Fibroblast of lung (primary cell): ENCODE data around the gene IL23R. TPM values are rescaled to one million over a fixed set of nuclear protein-coding genes. Genes with fewer than 3 reads are reported as not detected.

Source experiments
- DNase-seq, 2 donors: peaks; one replicate each; pipeline versions ENCODE4 v3.0.0 to v3.0.0-alpha.2; 2010; ENCODE audit warnings: low read depth in 2 of 2
- H2AFZ ChIP-seq: 2 replicates; pipeline ENCODE4 v1.5.1; 2012; ENCODE audit warnings: low read length, control low read depth, inconsistent platforms
- H3K27ac ChIP-seq: 2 replicates; pipeline ENCODE4 v1.5.1; 2011; ENCODE audit warnings: low read length, control low read depth; ENCODE audit not compliant: insufficient read depth
- H3K27me3 ChIP-seq: 2 replicates; pipeline ENCODE4 v1.5.1; 2011; ENCODE audit warnings: mild to moderate bottlenecking, low read length; ENCODE audit not compliant: control insufficient read depth, insufficient read depth
- H3K36me3 ChIP-seq: 2 replicates; pipeline ENCODE4 v1.5.1; 2011; ENCODE audit warnings: low read length; ENCODE audit not compliant: control insufficient read depth, insufficient read depth
- H3K4me1 ChIP-seq: 2 replicates; pipeline ENCODE4 v1.5.1; 2011; ENCODE audit warnings: low read length; ENCODE audit not compliant: control insufficient read depth, insufficient read depth; ENCODE audit errors: extremely low read depth
- H3K4me2 ChIP-seq: 2 replicates; pipeline ENCODE4 v1.5.1; 2011; ENCODE audit warnings: low read length, control low read depth; ENCODE audit not compliant: insufficient read depth; ENCODE audit errors: extremely low read depth
- H3K4me3 ChIP-seq, 4 experiments: fragments of 200-600 bp in 1 of 4; sonication (generic) in 1 of 4; replicated peaks in 1 of 4; 2 replicates each; pipeline ENCODE4 v1.5.1; 2011 to 2016; ENCODE audit warnings: low read length in 4 of 4, low read depth in 3 of 4, mild to moderate bottlenecking in 3 of 4, control low read depth in 2 of 4, inconsistent platforms in 1 of 4, mixed read lengths in 1 of 4; ENCODE audit not compliant: insufficient read depth in 1 of 4; ENCODE audit errors: control extremely low read depth in 1 of 4
- H3K79me2 ChIP-seq: 2 replicates; pipeline ENCODE4 v1.5.1; 2012; ENCODE audit warnings: mild to moderate bottlenecking, low read length, inconsistent platforms; ENCODE audit not compliant: control insufficient read depth, insufficient read depth
- H3K9ac ChIP-seq: 2 replicates; pipeline ENCODE4 v1.5.1; 2011; ENCODE audit warnings: mild to moderate bottlenecking, low read length, control low read depth; ENCODE audit not compliant: insufficient read depth
- H3K9me3 ChIP-seq: 2 replicates; pipeline ENCODE4 v1.5.1; 2012; ENCODE audit warnings: low read depth, low read length; ENCODE audit not compliant: control insufficient read depth, insufficient read depth
- H4K20me1 ChIP-seq: 2 replicates; pipeline ENCODE4 v1.5.1; 2011; ENCODE audit warnings: low read length; ENCODE audit not compliant: control insufficient read depth, insufficient read depth; ENCODE audit errors: extremely low read depth
- CTCF ChIP-seq, 2 donors: IDR thresholded peaks in 1 of 2; conservative IDR thresholded peaks in 1 of 2; 1 replicate in 1 of 2; 2 replicates in 1 of 2; pipeline ENCODE4 v1.5.1; 2011 to 2012; ENCODE audit warnings: low read length in 2 of 2, control low read depth in 1 of 2, inconsistent platforms in 1 of 2, low read depth in 1 of 2, mild to moderate bottlenecking in 1 of 2
- EZH2 ChIP-seq: IDR thresholded peaks from 2 replicates; pipeline ENCODE4 v1.5.1; 2012; ENCODE audit warnings: low read length, control low read depth, mild to moderate bottlenecking; ENCODE audit errors: missing control alignments
- polyA plus RNA-seq, 2 donors: library from polyadenylated mRNA; depleted of rRNA in 1 of 2; stranded (reverse) in 1 of 2; unstranded in 1 of 2; fragments of >200 nt; gene quantifications; 2 replicates each; pipeline ENCODE4 v1.2.1, GENCODE V29; 2011 to 2012; ENCODE audit warnings: missing spikeins in 1 of 2
- total RNA-seq: library from RNA; depleted of rRNA; stranded (reverse); fragments of >200 nt; gene quantifications from 2 replicates; pipeline ENCODE4 v1.2.1, GENCODE V29; 2014

Gene IL23R
- total and polyA plus RNA-seq, 2 donors (not counting 1 experiment from before 2014, with no cell fraction given) = not detected

GRCh38 chr1:67224856-67225255 is 58.6 kb downstream of the IL23R start:
- Histone ChIP-seq H2AFZ (no peak overlapping the region), H3K4me2 (no peak overlapping the region), H3K4me1 (no peaks in the 10 kb centered on the region), H3K27ac (no peak overlapping the region), H3K79me2 (no peaks in the 10 kb centered on the region), H4K20me1 (no peaks in the 10 kb centered on the region), H3K4me3 (no peak overlapping the region), H3K9ac (no peak overlapping the region), H3K27me3 (peaks cover 4% of the 10 kb centered on the region), H3K36me3 (no peaks in the 10 kb centered on the region), H3K9me3 (no peaks in the 10 kb centered on the region)
- no peak for DNase-seq
- TF ChIP-seq CTCF (conservative IDR thresholded peaks at IDR 0.05 in 1 of 2, IDR thresholded peaks at IDR 0.05 in 1 of 2; ENCODE audit: low read depth in 1 of 2, low read length in 2 of 2) (no peak), EZH2 (no peak)

DNA sequence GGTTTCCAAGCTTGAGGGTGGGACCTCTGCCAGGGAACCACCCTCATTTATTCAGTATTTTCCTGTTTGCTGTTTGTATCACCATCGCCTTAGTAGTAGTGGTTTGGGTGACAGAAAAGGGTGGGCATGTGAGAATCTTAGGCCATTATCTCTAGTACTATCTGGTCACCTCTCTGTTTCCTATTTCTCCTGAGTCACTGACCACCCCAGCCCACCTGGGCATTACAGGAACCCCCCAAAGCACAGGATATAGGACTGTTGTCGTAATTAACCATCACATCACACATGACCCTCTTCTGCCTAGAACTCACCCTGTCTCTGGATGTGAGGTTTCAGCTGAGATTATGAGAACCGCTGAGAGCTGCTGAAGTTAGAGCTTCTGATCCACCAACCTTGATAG is 60.4 kb downstream of the IL23R start:
- no peaks in the 10 kb centered on the region for H3K36me3 ChIP-seq
- no peak overlapping the region for H3K4me3 ChIP-seq
- TF ChIP-seq EZH2 (no peak), CTCF (conservative IDR thresholded peaks at IDR 0.05 in 1 of 2, IDR thresholded peaks at IDR 0.05 in 1 of 2; ENCODE audit: low read depth in 1 of 2, low read length in 2 of 2) (no peak)
- H3K4me2 ChIP-seq = no peak overlapping the region
- H3K79me2 ChIP-seq = no peaks in the 10 kb centered on the region
- H2AFZ ChIP-seq = no peak overlapping the region
- H4K20me1 ChIP-seq = no peaks in the 10 kb centered on the region
- peaks cover 4% of the 10 kb centered on the region for H3K27me3 ChIP-seq
- H3K9me3 ChIP-seq = no peaks in the 10 kb centered on the region
- no peaks in the 10 kb centered on the region for H3K4me1 ChIP-seq
- no peak overlapping the region for H3K9ac ChIP-seq
- no peak for DNase-seq
- H3K27ac ChIP-seq = no peak overlapping the region

DNA sequence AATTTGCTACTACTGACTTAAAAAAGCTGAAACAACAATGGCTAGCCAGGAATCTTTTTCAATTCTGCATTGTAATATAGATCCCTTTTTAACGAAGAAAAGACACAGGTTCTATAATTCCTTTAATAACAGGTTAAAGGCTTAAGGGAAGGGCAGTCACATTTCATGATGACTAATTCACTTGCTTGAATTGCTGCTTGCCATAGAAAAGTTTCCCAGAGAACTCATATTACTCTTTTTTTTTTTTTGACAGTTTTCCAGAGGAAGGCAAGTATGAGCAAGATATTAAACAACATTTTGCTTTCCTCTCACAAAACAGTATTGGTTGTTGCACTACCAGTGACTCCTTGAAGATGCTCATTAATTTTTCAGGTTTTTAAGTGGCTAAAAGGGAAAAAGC is 60.9 kb downstream of the IL23R start:
- Histone ChIP-seq H3K27ac (no peak overlapping the region), H4K20me1 (no peaks in the 10 kb centered on the region), H3K4me1 (no peaks in the 10 kb centered on the region), H3K79me2 (no peaks in the 10 kb centered on the region), H3K4me3 (no peak overlapping the region), H3K4me2 (no peak overlapping the region), H3K36me3 (no peaks in the 10 kb centered on the region), H3K9me3 (no peaks in the 10 kb centered on the region), H2AFZ (no peak overlapping the region), H3K9ac (no peak overlapping the region), H3K27me3 (peaks cover 4% of the 10 kb centered on the region)
- peak; percentile 31 to 34 for DNase-seq
- TF ChIP-seq CTCF (conservative IDR thresholded peaks at IDR 0.05 in 1 of 2, IDR thresholded peaks at IDR 0.05 in 1 of 2; ENCODE audit: low read depth in 1 of 2, low read length in 2 of 2) (no peak), EZH2 (no peak)
